PFSK-1 (cell line): ENCODE data around the gene C3.

ENCODE experiments used
- FOXP2 ChIP-seq: optimal IDR thresholded peaks from 2 replicates; pipeline ENCODE3; 2011; ENCODE audit warnings: borderline replicate concordance, control low read depth, inconsistent platforms; ENCODE audit not compliant: insufficient read depth; ENCODE audit errors: extremely low read length, extremely low read depth
- POLR2AphosphoS5 ChIP-seq: IDR thresholded peaks from 2 replicates; pipeline ENCODE4 v1.6.1; 2012; ENCODE audit warnings: low read depth, mild to moderate bottlenecking, control low read depth, low read length, moderate library complexity
- REST ChIP-seq, 2 experiments: IDR thresholded peaks; 2 replicates each; pipeline versions ENCODE4 v1.6.1 to v1.8.0; 2011 to 2012; ENCODE audit warnings: low read depth in 2 of 2, low read length in 2 of 2, control low read depth in 1 of 2, inconsistent platforms in 1 of 2, mild to moderate bottlenecking in 1 of 2, moderate library complexity in 1 of 2; ENCODE audit not compliant: insufficient read depth in 1 of 2
- SIN3A ChIP-seq: IDR thresholded peaks from 2 replicates; pipeline ENCODE4 v1.6.1; 2012; ENCODE audit warnings: mild to moderate bottlenecking, low read length, moderate library complexity, borderline replicate concordance; ENCODE audit not compliant: insufficient read depth
- TAF1 ChIP-seq: IDR thresholded peaks from 2 replicates; pipeline ENCODE4 v1.6.1; 2012; ENCODE audit warnings: low read length, control low read depth, borderline replicate concordance; ENCODE audit not compliant: insufficient read depth

- TF ChIP-seq POLR2AphosphoS5 (no peak), TAF1 (no peak), REST (IDR thresholded peaks at IDR 0.05; ENCODE audit: insufficient read depth in 1 of 2, low read depth in 2 of 2, low read length in 2 of 2) (no peak), FOXP2 (no peak), SIN3A (no peak)
These were observed 72.2 kb downstream of the C3 start for GRCh38 chr19:6648141-6648715.
